HG03039 (cell line): ENCODE data around the gene CDH13.

ENCODE experiments used
- ATAC-seq: cut with Tn5 transposase; IDR thresholded peaks from one replicate; pipeline ENCODE4 v1.9.1; 2021; ENCODE audit warnings: mild to moderate bottlenecking, moderate library complexity; ENCODE audit not compliant: unreplicated experiment

The CDH13 gene

GRCh38 chr16:83316458-83316857 lies 689.7 kb downstream of the CDH13 start:
- ATAC-seq = no peak

DNA sequence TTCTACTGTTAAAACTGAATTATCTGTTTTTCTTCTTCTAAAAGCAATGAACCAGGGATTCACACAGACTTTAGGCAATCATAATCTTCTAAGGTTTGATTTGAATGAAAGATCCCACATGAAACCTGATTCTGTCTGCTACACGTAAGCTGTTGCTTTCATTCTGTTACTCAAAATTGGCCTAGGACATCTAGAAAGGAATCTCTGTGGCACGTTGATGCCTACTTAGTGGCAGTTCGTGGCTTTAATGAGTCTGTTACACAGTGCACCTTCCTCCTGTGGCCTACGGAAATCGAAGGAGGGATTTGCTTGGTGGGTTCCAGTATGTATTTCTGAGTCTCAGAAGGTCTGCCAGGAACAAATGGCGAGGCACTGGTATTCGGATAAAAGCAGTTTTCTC lies 691.6 kb downstream of the CDH13 start:
- no peak for ATAC-seq

DNA sequence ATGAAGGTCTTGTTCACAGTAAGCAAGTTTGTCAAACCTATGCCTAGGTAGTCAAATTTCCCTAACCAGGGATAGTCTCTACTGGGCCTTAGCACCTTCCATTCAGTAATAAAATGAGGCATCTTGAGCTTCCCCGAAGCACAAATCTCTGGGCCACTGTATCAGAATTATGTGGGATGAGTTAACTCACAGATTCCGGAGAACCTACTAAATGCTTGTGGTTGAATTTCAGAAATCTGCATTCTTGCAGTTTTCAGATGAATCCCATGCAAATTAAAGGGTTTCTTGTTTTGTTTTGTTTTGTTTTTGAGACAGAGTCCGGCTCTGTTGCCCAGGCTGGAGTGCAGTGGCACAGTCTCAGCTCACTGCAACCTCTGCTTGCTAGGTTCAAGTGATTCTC lies 702.2 kb downstream of the CDH13 start:
- no peak for ATAC-seq

DNA sequence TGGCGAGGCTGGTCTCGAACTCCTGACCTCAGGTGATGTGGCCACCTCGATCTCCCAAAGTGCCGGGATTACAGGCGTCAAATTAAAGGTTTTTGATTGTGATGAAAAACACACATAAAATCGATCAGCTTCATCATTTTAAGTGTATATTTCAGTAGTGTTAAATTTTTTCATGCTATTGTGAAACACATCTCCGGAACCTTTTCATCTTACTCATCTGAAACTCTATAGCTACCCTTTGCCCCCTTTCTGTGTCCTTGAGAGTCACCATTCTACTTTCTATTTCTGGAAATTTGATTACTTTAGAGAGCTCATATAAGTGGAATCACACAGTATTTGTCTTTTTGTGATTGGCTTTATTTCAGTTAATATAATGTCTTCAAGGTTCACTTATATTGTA lies 702.7 kb downstream of the CDH13 start:
- no peak for ATAC-seq

GRCh38 chr16:83330251-83330650 lies 703.5 kb downstream of the CDH13 start:
- no peak for ATAC-seq

GRCh38 chr16:83335076-83335475 lies 708.3 kb downstream of the CDH13 start:
- no peak for ATAC-seq

DNA sequence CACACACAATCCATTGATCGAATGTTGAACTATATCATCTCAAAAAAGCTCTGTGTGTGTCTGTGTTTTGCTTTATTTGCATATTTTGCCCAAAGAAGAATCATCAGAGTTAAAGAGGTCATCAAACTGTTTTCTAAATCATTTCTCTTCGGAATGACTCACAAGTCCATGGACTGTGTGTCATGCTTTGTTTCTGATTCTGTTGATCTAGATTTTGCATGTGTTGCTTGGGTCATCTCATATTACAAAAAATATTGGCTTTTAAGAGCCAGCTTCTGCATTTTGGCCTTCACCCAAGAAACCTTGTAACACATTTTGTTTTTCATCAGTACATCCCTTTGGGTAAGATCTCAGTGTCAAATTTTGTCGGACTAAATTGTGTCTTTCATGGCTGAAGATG lies 709.8 kb downstream of the CDH13 start:
- ATAC-seq = no peak

DNA sequence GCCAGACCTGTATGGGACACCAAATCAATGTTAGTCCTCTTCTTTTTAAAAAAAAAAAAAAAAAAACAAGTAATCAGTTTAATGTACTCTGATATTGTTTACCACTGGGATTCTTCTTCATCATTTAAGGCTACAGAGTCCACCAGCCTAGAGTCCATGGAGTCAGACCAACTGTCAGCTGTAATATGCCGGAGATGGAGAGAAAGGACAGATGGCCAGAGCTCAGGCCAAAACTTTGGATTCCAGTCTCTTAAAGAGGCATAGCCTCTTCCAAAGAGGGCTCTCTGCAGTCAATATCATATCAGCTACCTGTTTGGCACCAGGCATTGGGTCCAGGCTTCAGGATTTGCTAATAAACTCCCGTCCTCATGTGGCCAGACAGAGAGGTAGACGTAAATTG lies 711.4 kb downstream of the CDH13 start:
- no peak for ATAC-seq

DNA sequence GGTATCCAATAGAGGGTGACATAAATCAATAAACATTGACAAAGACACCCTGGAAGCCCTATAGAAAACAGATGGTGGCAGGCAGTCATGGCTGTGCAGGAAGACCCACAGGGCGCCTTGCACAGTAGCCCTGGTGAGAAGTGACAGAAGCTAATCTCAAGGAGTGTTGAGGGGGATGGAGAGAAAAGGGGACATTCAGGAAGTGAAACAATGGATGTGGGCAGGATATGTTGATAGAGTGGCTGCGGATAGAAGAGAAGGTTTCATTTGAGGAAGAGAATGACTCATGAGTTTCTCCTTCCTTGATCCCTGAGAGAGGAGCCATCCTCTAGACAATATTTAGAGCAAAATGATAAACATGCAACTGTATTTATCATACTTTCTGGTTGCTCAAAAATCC lies 712.2 kb downstream of the CDH13 start:
- no peak for ATAC-seq

GRCh38 chr16:83343935-83344366 lies 717.2 kb downstream of the CDH13 start:
- ATAC-seq = no peak

- no peak for ATAC-seq
These were observed 719.3 kb downstream of the CDH13 start for GRCh38 chr16:83345846-83346640.

DNA sequence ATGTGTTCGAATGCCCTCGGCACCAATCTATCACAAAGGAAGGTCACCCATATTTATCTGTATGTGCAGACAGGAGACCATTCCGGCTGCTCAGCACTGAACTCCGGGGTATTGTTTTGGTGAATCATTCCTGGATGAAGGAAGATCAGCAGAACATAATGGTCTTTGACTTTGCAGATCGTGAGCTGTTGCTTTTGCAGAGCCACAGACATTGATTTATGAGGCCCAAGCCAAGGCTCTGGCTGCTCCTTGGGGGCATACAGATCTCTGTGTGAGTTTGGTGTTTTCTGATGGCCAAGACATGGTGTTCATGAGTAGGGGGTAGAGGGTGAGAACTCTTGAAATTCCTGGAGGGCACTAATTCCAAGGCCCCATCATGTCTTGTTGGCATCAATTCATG lies 722.2 kb downstream of the CDH13 start:
- no peak for ATAC-seq

- no peak for ATAC-seq
These were observed 723.7 kb downstream of the CDH13 start for GRCh38 chr16:83350481-83350880.

DNA sequence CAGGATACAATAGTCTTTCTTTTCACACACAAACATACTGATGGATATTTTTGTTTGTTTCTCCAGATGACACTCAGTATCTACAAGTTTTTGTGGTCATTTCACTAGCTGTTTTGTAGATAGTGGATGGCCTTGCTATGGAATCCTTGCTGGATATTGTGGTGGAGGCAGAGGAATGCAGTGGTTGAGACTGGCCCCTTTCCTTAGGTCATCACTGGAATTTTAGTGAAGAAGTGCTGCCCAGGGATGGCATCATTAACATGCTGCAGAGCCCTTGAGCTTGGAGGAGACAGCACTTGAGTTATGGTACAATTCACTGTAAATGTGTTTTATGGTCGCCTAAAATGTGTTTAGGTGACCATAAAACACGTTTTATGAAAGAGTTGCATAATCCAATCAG lies 725.1 kb downstream of the CDH13 start:
- ATAC-seq = no peak

DNA sequence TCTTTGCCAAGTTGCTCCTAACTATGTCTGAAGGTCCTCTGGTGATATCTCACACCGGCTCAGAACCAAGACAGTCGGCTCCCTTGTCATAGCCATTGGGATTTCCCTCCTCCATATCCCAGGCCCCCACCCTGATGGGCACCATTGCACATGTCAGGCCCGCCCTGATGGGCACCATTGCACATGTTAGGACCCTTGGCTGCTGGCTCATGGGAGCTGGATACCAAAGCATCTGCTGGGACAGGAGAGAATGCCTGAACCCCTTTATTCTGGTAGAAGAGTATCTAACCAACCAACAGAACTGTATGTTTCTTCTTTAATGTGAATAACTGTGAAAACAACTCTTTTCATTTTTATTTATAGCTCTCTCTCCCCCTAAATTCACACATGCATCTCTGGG lies 726.5 kb downstream of the CDH13 start:
- no peak for ATAC-seq

DNA sequence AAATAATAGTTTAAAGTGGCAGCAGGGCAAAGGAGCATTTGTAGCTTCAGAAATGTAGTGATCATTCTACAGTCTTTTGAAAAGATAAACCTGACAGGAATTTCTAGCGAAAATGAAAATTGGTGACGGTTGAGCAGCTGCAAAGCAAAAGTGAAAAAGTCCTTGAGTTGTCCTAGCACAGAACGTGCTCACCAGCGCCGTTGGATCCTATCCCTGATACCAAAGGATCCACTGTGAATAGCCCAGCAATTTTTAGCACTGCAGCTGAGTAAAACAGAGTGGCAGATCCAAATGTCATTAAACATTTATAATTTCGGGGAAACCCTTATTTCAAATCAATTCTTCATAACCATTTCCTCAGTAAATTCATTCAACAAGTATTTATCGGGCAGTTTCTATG lies 727.2 kb downstream of the CDH13 start:
- no peak for ATAC-seq

DNA sequence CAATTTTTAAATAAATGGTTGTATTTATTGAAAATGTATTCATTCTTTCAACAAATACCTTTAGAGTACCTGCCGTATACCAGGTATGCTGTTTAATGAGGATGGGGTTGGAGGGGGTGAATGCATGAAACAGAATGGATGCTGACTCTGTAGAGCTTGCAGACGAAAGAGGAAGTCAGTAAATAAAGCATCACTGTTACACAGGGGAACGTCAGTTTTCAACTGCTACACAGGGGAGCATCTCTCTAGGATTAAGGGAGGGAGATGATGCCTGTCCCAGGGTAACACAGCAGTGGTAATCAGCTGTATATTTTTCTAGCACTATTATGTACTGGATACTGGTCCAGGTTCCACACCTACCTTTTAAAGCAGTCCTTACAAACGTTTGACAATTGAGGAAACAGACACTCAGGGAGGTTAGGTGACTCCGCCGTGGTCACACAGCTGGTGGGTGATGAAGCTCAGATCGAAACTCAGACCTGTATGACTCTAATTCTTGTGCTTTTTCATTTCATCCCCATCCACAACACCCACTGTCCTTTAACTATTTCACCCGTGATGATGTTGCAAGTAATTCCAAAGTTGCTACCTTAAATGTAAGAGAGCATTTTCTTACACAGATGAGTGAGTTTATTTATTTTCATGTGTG lies 728.9 kb downstream of the CDH13 start:
- ATAC-seq = no peak

GRCh38 chr16:83356266-83356665 lies 729.5 kb downstream of the CDH13 start:
- no peak for ATAC-seq

- no peak for ATAC-seq
These were observed 730.2 kb downstream of the CDH13 start for GRCh38 chr16:83356986-83357385.

DNA sequence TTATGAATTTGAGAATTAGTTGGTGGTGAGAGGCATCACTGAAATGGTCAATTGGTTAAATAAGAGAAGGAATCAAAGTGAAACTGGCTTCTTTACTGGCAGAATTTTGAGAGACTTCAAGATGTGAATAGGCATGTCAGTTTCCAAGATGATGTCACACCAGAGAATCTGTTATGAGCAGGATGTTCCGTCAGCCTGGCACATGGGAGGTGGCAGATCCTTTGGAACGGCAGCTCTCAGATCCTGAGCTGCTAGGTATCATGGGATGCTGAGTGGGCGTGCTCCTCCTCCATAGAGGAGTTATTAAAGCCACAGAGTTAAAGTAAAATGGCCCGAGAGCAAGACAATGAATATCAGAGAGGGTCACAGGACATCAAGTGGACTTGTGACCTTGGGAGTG lies 736.8 kb downstream of the CDH13 start:
- no peak for ATAC-seq

DNA sequence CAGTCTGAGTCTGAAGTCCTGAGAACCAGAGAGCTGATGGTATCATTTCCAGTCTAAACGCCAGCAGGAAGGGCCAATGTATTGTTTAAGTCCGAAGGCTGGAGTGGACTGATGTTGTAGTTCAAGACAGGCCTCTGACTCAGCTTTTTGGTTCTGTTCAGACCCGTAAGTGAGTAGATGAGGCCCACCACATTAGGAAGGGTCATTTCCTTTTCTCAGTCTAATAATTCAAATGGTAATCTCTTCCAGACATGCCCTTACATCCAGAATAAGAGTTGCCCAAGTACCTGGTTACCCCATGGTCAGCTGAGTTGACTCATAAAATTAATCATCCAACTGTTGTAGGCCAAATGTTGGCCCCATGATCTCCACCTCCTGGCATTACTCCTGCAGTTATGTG lies 738.4 kb downstream of the CDH13 start:
- ATAC-seq = no peak

GRCh38 chr16:83366228-83366627 lies 739.5 kb downstream of the CDH13 start:
- ATAC-seq = no peak

GRCh38 chr16:83374979-83375378 lies 748.2 kb downstream of the CDH13 start:
- no peak for ATAC-seq
